Liver (tissue), 9 donors: ENCODE data around the gene SGPL1. TPM values are rescaled to one million over a fixed set of nuclear protein-coding genes. Genes with fewer than 3 reads are reported as not detected.

Source experiments
- DNase-seq: peaks from one replicate; pipeline ENCODE4 v3.0.0-alpha.2; 2017; ENCODE audit warnings: low spot score
- H3K27ac ChIP-seq, 2 donors: one replicate each; pipeline ENCODE4 v1.7.0; 2013; ENCODE audit warnings: inconsistent platforms in 2 of 2, low read length in 2 of 2, control low read depth in 1 of 2, low read depth in 1 of 2, mild to moderate bottlenecking in 1 of 2
- H3K27me3 ChIP-seq, 4 donors: one replicate each; pipeline versions ENCODE4 v1.6.1 to v1.7.0; 2013; ENCODE audit warnings: low read length in 3 of 4, inconsistent platforms in 1 of 4, mild to moderate bottlenecking in 1 of 4, moderate library complexity in 1 of 4; ENCODE audit not compliant: control insufficient read depth in 4 of 4, insufficient read depth in 4 of 4
- H3K36me3 ChIP-seq, 4 donors: one replicate each; pipeline versions ENCODE4 v1.6.1 to v1.7.0; 2013; ENCODE audit warnings: low read length in 3 of 4, mild to moderate bottlenecking in 3 of 4, low read depth in 1 of 4, moderate library complexity in 1 of 4; ENCODE audit not compliant: control insufficient read depth in 4 of 4, insufficient read depth in 3 of 4
- H3K4me1 ChIP-seq, 4 donors: one replicate each; pipeline versions ENCODE4 v1.6.1 to v1.7.0; 2013; ENCODE audit warnings: low read length in 3 of 4, mild to moderate bottlenecking in 3 of 4, moderate library complexity in 1 of 4; ENCODE audit not compliant: control insufficient read depth in 4 of 4, insufficient read depth in 4 of 4
- H3K4me3 ChIP-seq, 3 donors: one replicate each; pipeline versions ENCODE4 v1.6.1 to v1.7.0; 2013; ENCODE audit warnings: low read length in 3 of 3, control low read depth in 1 of 3, low read depth in 1 of 3, mild to moderate bottlenecking in 1 of 3
- H3K9ac ChIP-seq, 2 donors: one replicate each; pipeline ENCODE4 v1.7.0; 2013; ENCODE audit warnings: low read length in 2 of 2, mild to moderate bottlenecking in 2 of 2, moderate library complexity in 2 of 2, control low read depth in 1 of 2, low read depth in 1 of 2
- H3K9me3 ChIP-seq, 4 donors: one replicate each; pipeline versions ENCODE4 v1.6.1 to v1.7.0; 2013; ENCODE audit warnings: low read length in 3 of 4; ENCODE audit not compliant: control insufficient read depth in 4 of 4
- EGR1 ChIP-seq, 2 donors: IDR thresholded peaks; 2 replicates each; pipeline ENCODE4 v1.6.1; 2016 to 2018; ENCODE audit warnings: antibody characterized with exemption in 2 of 2, low read depth in 2 of 2
- FOXA1 ChIP-seq: IDR thresholded peaks from 2 replicates; pipeline ENCODE4 v1.6.1; 2016; ENCODE audit warnings: antibody characterized with exemption
- FOXA2 ChIP-seq: IDR thresholded peaks from 2 replicates; pipeline ENCODE4 v1.6.1; 2016; ENCODE audit warnings: antibody characterized with exemption
- GABPA ChIP-seq, 2 donors: IDR thresholded peaks in 1 of 2; conservative IDR thresholded peaks in 1 of 2; 2 replicates each; pipeline ENCODE4 v1.6.1; 2016; ENCODE audit warnings: antibody characterized with exemption in 2 of 2, mild to moderate bottlenecking in 1 of 2, moderate library complexity in 1 of 2
- HNF4A ChIP-seq, 2 donors: conservative IDR thresholded peaks; 2 replicates each; pipeline ENCODE4 v1.6.1; 2016; ENCODE audit warnings: antibody characterized with exemption in 2 of 2, mild to moderate bottlenecking in 2 of 2
- HNF4G ChIP-seq: IDR thresholded peaks from 2 replicates; pipeline ENCODE4 v1.6.1; 2016; ENCODE audit warnings: antibody characterized with exemption
- JUND ChIP-seq, 2 donors: IDR thresholded peaks; 2 replicates each; pipeline ENCODE4 v1.6.1; 2016; ENCODE audit warnings: antibody characterized with exemption in 2 of 2
- NR2F2 ChIP-seq: IDR thresholded peaks from 2 replicates; pipeline ENCODE4 v1.6.1; 2016; ENCODE audit warnings: antibody characterized with exemption
- RXRA ChIP-seq, 2 donors: IDR thresholded peaks; 2 replicates each; pipeline ENCODE4 v1.6.1; 2017 to 2018; ENCODE audit warnings: antibody characterized with exemption in 2 of 2, mild to moderate bottlenecking in 1 of 2
- SP1 ChIP-seq: IDR thresholded peaks from 2 replicates; pipeline ENCODE4 v1.6.1; 2018; ENCODE audit warnings: antibody characterized with exemption, mild to moderate bottlenecking
- TAF1 ChIP-seq: conservative IDR thresholded peaks from 2 replicates; pipeline ENCODE4 v1.6.1; 2016; ENCODE audit warnings: antibody characterized with exemption, mild to moderate bottlenecking
- YY1 ChIP-seq: IDR thresholded peaks from 2 replicates; pipeline ENCODE4 v1.6.1; 2016; ENCODE audit warnings: antibody characterized with exemption, mild to moderate bottlenecking
- WGBS: extraction: QIAGEN DNeasy Blood & Tissue Kit; methylation state at CpG from one replicate; pipeline ENCODE4 v1.1.7; 2013; 5-methylcytosine and 5-hydroxymethylcytosine counted together
- polyA plus RNA-seq, 2 donors: library from polyadenylated mRNA; stranded (reverse) in 1 of 2; unstranded in 1 of 2; fragments of 200-250 nt in 1 of 2; fragments of >200 nt in 1 of 2; fragmentation: Nextera tagmentation in 1 of 2; extraction: Ambion mirVana in 1 of 2; gene quantifications; one replicate each; pipeline versions ENCODE4 v1.2.1 to v1.2.3, GENCODE V29; 2013 to 2015
- total RNA-seq, 2 donors: library from RNA; depleted of rRNA; stranded (reverse); fragments of >200 nt; gene quantifications; one replicate each; pipeline ENCODE4 v1.2.3, GENCODE V29; 2014
- TF ChIP-seq, protein P1 (sequence below): IDR thresholded peaks from 2 replicates; pipeline ENCODE4 v1.6.1; 2016; ENCODE audit warnings: antibody characterized with exemption
- TF ChIP-seq, protein P2 (sequence below): IDR thresholded peaks from 2 replicates; pipeline ENCODE4 v1.6.1; 2016; ENCODE audit warnings: antibody characterized with exemption, mild to moderate bottlenecking
- TF ChIP-seq, protein P3 (sequence below): IDR thresholded peaks from 2 replicates; pipeline ENCODE4 v1.6.1; 2016; ENCODE audit warnings: antibody characterized with exemption
- TF ChIP-seq, protein P4 (sequence below): IDR thresholded peaks from 2 replicates; pipeline ENCODE4 v1.6.1; 2016; ENCODE audit warnings: antibody characterized with exemption
- TF ChIP-seq, protein P5 (sequence below): fragments of 150-350 bp; IDR thresholded peaks from 2 replicates; pipeline ENCODE4 v1.5.1; 2017; ENCODE audit warnings: improper control_type of control experiment, low read depth, low read length; ENCODE audit not compliant: missing input control
- donor health status: healthy.
- donor health status: healthy.
- donor health status: healthy.
- donor health status: healthy.
- donor health status: healthy.

Gene SGPL1
- total and polyA plus RNA-seq, 4 donors: 11.8 to 37.1 (median 16.8) TPM

DNA sequence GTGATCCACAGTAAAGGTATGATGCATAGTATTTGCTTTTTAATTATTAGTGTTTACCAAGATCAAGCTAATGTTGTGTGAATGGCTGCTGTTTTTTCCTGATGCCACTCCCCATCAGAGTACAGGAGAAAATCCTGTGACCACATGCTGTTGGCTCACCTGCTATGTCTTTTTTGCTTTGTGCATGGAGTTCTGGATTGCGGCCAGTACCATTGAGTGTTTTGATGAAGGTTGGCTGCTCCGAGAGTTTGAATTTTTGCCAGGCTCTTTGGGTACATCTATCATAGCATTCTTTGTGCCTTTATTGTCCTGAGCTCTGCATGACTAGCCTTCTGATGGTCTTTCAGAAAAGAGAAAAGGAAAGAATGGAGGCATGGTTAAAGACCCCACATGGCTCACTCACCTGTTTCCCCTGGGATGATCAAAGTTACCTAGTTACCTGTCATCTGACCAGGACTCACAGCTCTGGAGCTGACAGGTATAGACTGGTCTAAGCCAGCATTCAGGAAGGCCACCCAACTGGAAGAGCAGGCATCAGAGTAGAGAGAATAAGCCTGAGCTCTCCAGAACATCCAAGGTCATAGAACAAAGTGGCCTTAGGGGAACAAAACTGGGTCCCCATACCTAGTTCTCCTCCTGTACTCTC is 11.8 kb upstream of the SGPL1 start:
- TF ChIP-seq YY1 (no peak), NR2F2 (no peak), SP1 (no peak), FOXA2 (no peak), JUND (IDR thresholded peaks at IDR 0.05) (no peak), RXRA (IDR thresholded peaks at IDR 0.05) (no peak), HNF4G (no peak), FOXA1 (no peak), EGR1 (IDR thresholded peaks at IDR 0.05; ENCODE audit: low read depth in 2 of 2) (no peak), TAF1 (no peak), HNF4A (conservative IDR thresholded peaks at IDR 0.05) (no peak), GABPA (IDR thresholded peaks at IDR 0.05 in 1 of 2, conservative IDR thresholded peaks at IDR 0.05 in 1 of 2) (no peak)
- TF ChIP-seq, protein P1, sequence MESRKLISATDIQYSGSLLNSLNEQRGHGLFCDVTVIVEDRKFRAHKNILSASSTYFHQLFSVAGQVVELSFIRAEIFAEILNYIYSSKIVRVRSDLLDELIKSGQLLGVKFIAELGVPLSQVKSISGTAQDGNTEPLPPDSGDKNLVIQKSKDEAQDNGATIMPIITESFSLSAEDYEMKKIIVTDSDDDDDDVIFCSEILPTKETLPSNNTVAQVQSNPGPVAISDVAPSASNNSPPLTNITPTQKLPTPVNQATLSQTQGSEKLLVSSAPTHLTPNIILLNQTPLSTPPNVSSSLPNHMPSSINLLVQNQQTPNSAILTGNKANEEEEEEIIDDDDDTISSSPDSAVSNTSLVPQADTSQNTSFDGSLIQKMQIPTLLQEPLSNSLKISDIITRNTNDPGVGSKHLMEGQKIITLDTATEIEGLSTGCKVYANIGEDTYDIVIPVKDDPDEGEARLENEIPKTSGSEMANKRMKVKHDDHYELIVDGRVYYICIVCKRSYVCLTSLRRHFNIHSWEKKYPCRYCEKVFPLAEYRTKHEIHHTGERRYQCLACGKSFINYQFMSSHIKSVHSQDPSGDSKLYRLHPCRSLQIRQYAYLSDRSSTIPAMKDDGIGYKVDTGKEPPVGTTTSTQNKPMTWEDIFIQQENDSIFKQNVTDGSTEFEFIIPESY: no peak
- TF ChIP-seq, protein P2, sequence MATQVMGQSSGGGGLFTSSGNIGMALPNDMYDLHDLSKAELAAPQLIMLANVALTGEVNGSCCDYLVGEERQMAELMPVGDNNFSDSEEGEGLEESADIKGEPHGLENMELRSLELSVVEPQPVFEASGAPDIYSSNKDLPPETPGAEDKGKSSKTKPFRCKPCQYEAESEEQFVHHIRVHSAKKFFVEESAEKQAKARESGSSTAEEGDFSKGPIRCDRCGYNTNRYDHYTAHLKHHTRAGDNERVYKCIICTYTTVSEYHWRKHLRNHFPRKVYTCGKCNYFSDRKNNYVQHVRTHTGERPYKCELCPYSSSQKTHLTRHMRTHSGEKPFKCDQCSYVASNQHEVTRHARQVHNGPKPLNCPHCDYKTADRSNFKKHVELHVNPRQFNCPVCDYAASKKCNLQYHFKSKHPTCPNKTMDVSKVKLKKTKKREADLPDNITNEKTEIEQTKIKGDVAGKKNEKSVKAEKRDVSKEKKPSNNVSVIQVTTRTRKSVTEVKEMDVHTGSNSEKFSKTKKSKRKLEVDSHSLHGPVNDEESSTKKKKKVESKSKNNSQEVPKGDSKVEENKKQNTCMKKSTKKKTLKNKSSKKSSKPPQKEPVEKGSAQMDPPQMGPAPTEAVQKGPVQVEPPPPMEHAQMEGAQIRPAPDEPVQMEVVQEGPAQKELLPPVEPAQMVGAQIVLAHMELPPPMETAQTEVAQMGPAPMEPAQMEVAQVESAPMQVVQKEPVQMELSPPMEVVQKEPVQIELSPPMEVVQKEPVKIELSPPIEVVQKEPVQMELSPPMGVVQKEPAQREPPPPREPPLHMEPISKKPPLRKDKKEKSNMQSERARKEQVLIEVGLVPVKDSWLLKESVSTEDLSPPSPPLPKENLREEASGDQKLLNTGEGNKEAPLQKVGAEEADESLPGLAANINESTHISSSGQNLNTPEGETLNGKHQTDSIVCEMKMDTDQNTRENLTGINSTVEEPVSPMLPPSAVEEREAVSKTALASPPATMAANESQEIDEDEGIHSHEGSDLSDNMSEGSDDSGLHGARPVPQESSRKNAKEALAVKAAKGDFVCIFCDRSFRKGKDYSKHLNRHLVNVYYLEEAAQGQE: no peak
- TF ChIP-seq, protein P3, sequence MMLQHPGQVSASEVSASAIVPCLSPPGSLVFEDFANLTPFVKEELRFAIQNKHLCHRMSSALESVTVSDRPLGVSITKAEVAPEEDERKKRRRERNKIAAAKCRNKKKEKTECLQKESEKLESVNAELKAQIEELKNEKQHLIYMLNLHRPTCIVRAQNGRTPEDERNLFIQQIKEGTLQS: no peak
- TF ChIP-seq, protein P4, sequence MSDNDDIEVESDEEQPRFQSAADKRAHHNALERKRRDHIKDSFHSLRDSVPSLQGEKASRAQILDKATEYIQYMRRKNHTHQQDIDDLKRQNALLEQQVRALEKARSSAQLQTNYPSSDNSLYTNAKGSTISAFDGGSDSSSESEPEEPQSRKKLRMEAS: no peak
- TF ChIP-seq, protein P5, sequence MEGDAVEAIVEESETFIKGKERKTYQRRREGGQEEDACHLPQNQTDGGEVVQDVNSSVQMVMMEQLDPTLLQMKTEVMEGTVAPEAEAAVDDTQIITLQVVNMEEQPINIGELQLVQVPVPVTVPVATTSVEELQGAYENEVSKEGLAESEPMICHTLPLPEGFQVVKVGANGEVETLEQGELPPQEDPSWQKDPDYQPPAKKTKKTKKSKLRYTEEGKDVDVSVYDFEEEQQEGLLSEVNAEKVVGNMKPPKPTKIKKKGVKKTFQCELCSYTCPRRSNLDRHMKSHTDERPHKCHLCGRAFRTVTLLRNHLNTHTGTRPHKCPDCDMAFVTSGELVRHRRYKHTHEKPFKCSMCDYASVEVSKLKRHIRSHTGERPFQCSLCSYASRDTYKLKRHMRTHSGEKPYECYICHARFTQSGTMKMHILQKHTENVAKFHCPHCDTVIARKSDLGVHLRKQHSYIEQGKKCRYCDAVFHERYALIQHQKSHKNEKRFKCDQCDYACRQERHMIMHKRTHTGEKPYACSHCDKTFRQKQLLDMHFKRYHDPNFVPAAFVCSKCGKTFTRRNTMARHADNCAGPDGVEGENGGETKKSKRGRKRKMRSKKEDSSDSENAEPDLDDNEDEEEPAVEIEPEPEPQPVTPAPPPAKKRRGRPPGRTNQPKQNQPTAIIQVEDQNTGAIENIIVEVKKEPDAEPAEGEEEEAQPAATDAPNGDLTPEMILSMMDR: no peak
- Histone ChIP-seq H3K27ac (no peak overlapping the region), H3K27me3 (no peaks in the 10 kb centered on the region), H3K9ac (no peak overlapping the region), H3K9me3 (no peaks in the 10 kb centered on the region), H3K36me3 (no peaks in the 10 kb centered on the region), H3K4me3 (no peak overlapping the region), H3K4me1 (no peaks in the 10 kb centered on the region)
- 68% methylated on average over 2 of the region's 2 CpGs for WGBS
- no peak for DNase-seq
